H1 (cell line): Measurements from ENCODE around the gene CACNA1B. TPM values are rescaled to one million over a fixed set of nuclear protein-coding genes. Genes with fewer than 3 reads are reported as not detected.

Experiments used
- CTCF ChIA-PET: fragments of 300-600 bp; sonication (Branson Sonifier 250); formaldehyde crosslinking; loops from one replicate; lab custom pipeline; 2021; ENCODE audit not compliant: partially characterized antibody; lab: Charles Lee
- POLR2A ChIA-PET: fragments of 300-600 bp; sonication (Branson Sonifier 250); formaldehyde crosslinking; loops from one replicate; lab custom pipeline; 2021; ENCODE audit warnings: inconsistent platforms; ENCODE audit not compliant: partially characterized antibody; lab: Charles Lee
- DNase-seq, 2 experiments: peaks; one replicate each; pipeline versions ENCODE4 v3.0.0 to v3.0.0-alpha.2; 2010 to 2022; ENCODE audit warnings: low spot score in 2 of 2, low read depth in 1 of 2, mixed read lengths in 1 of 2
- FAIRE-seq: peaks from 2 replicates; lab custom pipeline; 2011; peaks lifted over from hg19 to GRCh38; lab: Jason Lieb, UNC
- H2AFZ ChIP-seq: 2 replicates; pipeline ENCODE4 v1.8.1; 2012; ENCODE audit warnings: low read length, inconsistent platforms
- H2AK5ac ChIP-seq: 2 replicates; pipeline ENCODE4 v1.6.1; 2013; ENCODE audit warnings: low read depth, low read length
- H2BK120ac ChIP-seq: replicated peaks from 2 replicates; pipeline ENCODE3; 2013; ENCODE audit warnings: low read depth, low read length, inconsistent platforms
- H2BK12ac ChIP-seq: 2 replicates; pipeline ENCODE4 v1.6.1; 2013; ENCODE audit warnings: low read depth, low read length
- H2BK15ac ChIP-seq: 2 replicates; pipeline ENCODE4 v1.6.1; 2013; ENCODE audit warnings: low read length
- H2BK20ac ChIP-seq: 2 replicates; pipeline ENCODE4 v1.6.1; 2013; ENCODE audit warnings: low read length
- H2BK5ac ChIP-seq: 2 replicates; pipeline ENCODE4 v1.6.1; 2013; ENCODE audit warnings: low read depth, low read length
- H3K14ac ChIP-seq: 2 replicates; pipeline ENCODE4 v1.6.1; 2013; ENCODE audit warnings: inconsistent platforms; ENCODE audit not compliant: insufficient read length
- H3K18ac ChIP-seq: 2 replicates; pipeline ENCODE4 v1.6.1; 2013; ENCODE audit warnings: low read length; ENCODE audit errors: extremely low read depth
- H3K23ac ChIP-seq: 2 replicates; pipeline ENCODE4 v1.6.1; 2013; ENCODE audit warnings: inconsistent platforms; ENCODE audit not compliant: insufficient read length
- H3K23me2 ChIP-seq: 2 replicates; pipeline ENCODE4 v1.6.1; 2013; ENCODE audit warnings: low read depth, low read length
- H3K27ac ChIP-seq: 2 replicates; pipeline ENCODE4 v1.6.1; 2011; ENCODE audit warnings: low read depth, low read length, inconsistent platforms
- H3K27me3 ChIP-seq, 4 experiments: replicated peaks in 1 of 4; 1 replicate in 1 of 4; 2 replicates in 3 of 4; pipeline versions ENCODE4 v1.6.1 to v1.8.1; 2011 to 2013; ENCODE audit warnings: low read length in 3 of 4, mild to moderate bottlenecking in 3 of 4, inconsistent platforms in 2 of 4, mixed read lengths in 2 of 4, moderate library complexity in 1 of 4; ENCODE audit not compliant: control insufficient read depth in 3 of 4, insufficient read depth in 3 of 4; ENCODE audit errors: extremely low read depth in 1 of 4
- H3K36me3 ChIP-seq, 4 experiments: 2 replicates each; pipeline versions ENCODE4 v1.6.1 to v1.8.1; 2011 to 2013; ENCODE audit warnings: mild to moderate bottlenecking in 4 of 4, low read length in 3 of 4, moderate library complexity in 2 of 4, control low read depth in 1 of 4, inconsistent platforms in 1 of 4; ENCODE audit not compliant: insufficient read depth in 4 of 4, control insufficient read depth in 2 of 4
- H3K4ac ChIP-seq: replicated peaks from 2 replicates; pipeline ENCODE3; 2013; ENCODE audit warnings: low read length, low read depth, mixed read lengths, inconsistent platforms; ENCODE audit not compliant: insufficient read length
- H3K4me1 ChIP-seq, 4 experiments: replicated peaks in 1 of 4; 1 replicate in 1 of 4; 2 replicates in 3 of 4; pipeline versions ENCODE4 v1.6.1 to v1.8.1; 2011 to 2013; ENCODE audit warnings: low read length in 3 of 4, inconsistent platforms in 2 of 4, mixed read lengths in 1 of 4; ENCODE audit not compliant: insufficient read depth in 4 of 4, control insufficient read depth in 3 of 4
- H3K4me2 ChIP-seq, 2 experiments: 2 replicates each; pipeline versions ENCODE4 v1.6.1 to v1.8.1; 2011 to 2013; ENCODE audit warnings: low read depth in 2 of 2, low read length in 2 of 2, control low read depth in 1 of 2, inconsistent platforms in 1 of 2, mild to moderate bottlenecking in 1 of 2; ENCODE audit not compliant: insufficient read depth in 1 of 2
- H3K4me3 ChIP-seq, 4 experiments: fragments of 200-600, 300-600 bp in 1 of 4; sonication (generic), shearing (Covaris generic), sonication (Bioruptor Twin) in 1 of 4; 2 replicates each; pipeline versions ENCODE4 v1.5.1 to v1.8.1; 2011 to 2016; ENCODE audit warnings: low read length in 4 of 4, low read depth in 3 of 4, control low read depth in 2 of 4, inconsistent platforms in 2 of 4, mild to moderate bottlenecking in 2 of 4, mixed read lengths in 1 of 4, moderate library complexity in 1 of 4; ENCODE audit not compliant: insufficient read depth in 2 of 4; ENCODE audit errors: extremely low read depth in 1 of 4
- H3K56ac ChIP-seq: replicated peaks from 2 replicates; pipeline ENCODE3; 2013; ENCODE audit warnings: low read depth, mild to moderate bottlenecking, mixed read lengths, low read length, inconsistent platforms; ENCODE audit not compliant: insufficient read length
- H3K79me1 ChIP-seq: 2 replicates; pipeline ENCODE4 v1.6.1; 2013; ENCODE audit warnings: low read depth, low read length, control low read depth
- H3K79me2 ChIP-seq, 2 experiments: 2 replicates each; pipeline versions ENCODE4 v1.6.1 to v1.8.1; 2012 to 2013; ENCODE audit warnings: low read length in 2 of 2, mild to moderate bottlenecking in 2 of 2, inconsistent platforms in 1 of 2; ENCODE audit not compliant: insufficient read depth in 2 of 2, control insufficient read depth in 1 of 2
- H3K9ac ChIP-seq, 4 experiments: replicated peaks in 1 of 4; 1 replicate in 1 of 4; 2 replicates in 3 of 4; pipeline versions ENCODE4 v1.6.1 to v1.8.1; 2011 to 2013; ENCODE audit warnings: low read depth in 3 of 4, low read length in 3 of 4, control low read depth in 2 of 4, mild to moderate bottlenecking in 2 of 4, moderate library complexity in 2 of 4, inconsistent platforms in 1 of 4; ENCODE audit errors: extremely low read depth in 1 of 4
- H3K9me3 ChIP-seq, 2 experiments: 2 replicates each; pipeline versions ENCODE4 v1.6.1 to v1.8.1; 2012 to 2013; ENCODE audit warnings: mild to moderate bottlenecking in 2 of 2, moderate library complexity in 2 of 2, control low read depth in 1 of 2, inconsistent platforms in 1 of 2, low read depth in 1 of 2, low read length in 1 of 2, mixed read lengths in 1 of 2; ENCODE audit not compliant: insufficient read depth in 2 of 2
- H4K20me1 ChIP-seq, 2 experiments: replicated peaks in 1 of 2; 2 replicates each; pipeline versions ENCODE3 to v1.8.1; 2011 to 2013; ENCODE audit warnings: inconsistent platforms in 2 of 2, low read length in 2 of 2, mild to moderate bottlenecking in 1 of 2; ENCODE audit not compliant: insufficient read depth in 2 of 2, control insufficient read depth in 1 of 2
- H4K5ac ChIP-seq: 2 replicates; pipeline ENCODE4 v1.6.1; 2013; ENCODE audit warnings: low read length, low read depth, mixed read lengths, inconsistent platforms; ENCODE audit not compliant: insufficient read length
- H4K8ac ChIP-seq: 2 replicates; pipeline ENCODE4 v1.8.0; 2013; ENCODE audit warnings: mild to moderate bottlenecking, moderate library complexity, low read length, inconsistent platforms; ENCODE audit not compliant: insufficient read depth; ENCODE audit errors: extremely low read depth
- H4K91ac ChIP-seq: replicated peaks from 2 replicates; pipeline ENCODE3; 2013; ENCODE audit warnings: low read length, mixed read lengths, inconsistent platforms; ENCODE audit not compliant: insufficient read length
- CBX8 ChIP-seq: fragments of 300-800, 300-1000 bp; sonication (generic); IDR thresholded peaks from 2 replicates; pipeline ENCODE4 v1.7.1; 2016; ENCODE audit warnings: low read depth, low read length, borderline replicate concordance
- POLR2A ChIP-seq, 2 experiments: IDR thresholded peaks; 1 replicate in 1 of 2; 2 replicates in 1 of 2; pipeline ENCODE4 v1.6.1; 2011; ENCODE audit warnings: low read depth in 2 of 2, low read length in 2 of 2, mild to moderate bottlenecking in 2 of 2; ENCODE audit errors: control extremely low read depth in 1 of 2
- WGBS, 2 experiments: shearing (Covaris generic) in 1 of 2; methylation state at CpG; one replicate each; pipeline versions ENCODE4 v1.1.6 to v1.1.7; 2013 to 2015; ENCODE audit warnings: low lambda C conversion rate in 2 of 2, mixed read lengths in 2 of 2, inconsistent platforms in 1 of 2, low coverage in 1 of 2, missing lambda C conversion rate in 1 of 2; ENCODE audit not compliant: insufficient replicate concordance in 2 of 2, insufficient coverage in 1 of 2, insufficient read length in 1 of 2; ENCODE audit errors: extremely low coverage in 1 of 2, missing lambda C conversion rate in 1 of 2; 5-methylcytosine and 5-hydroxymethylcytosine counted together
- polyA plus RNA-seq, 7 experiments: library from polyadenylated mRNA; depleted of rRNA in 3 of 7; stranded (reverse) in 5 of 7; unstranded in 2 of 7; fragments of >200 nt in 5 of 7; fragments of 200-250 nt in 2 of 7; gene quantifications; 1 replicate in 5 of 7; 2 replicates in 1 of 7; 4 replicates in 1 of 7; pipeline versions ENCODE4 v1.2.1 to v1.2.3, GENCODE V29; 2011 to 2013; ENCODE audit warnings: missing spikeins in 2 of 7, mixed read lengths in 2 of 7
- total RNA-seq: library from RNA; stranded (reverse); fragmentation: NEBNext Ultra II Directional; extraction: Animal tissue kit (Norgen Biotek cat#: 25700); gene quantifications from 2 replicates; pipeline ENCODE4 v1.2.1, GENCODE V29; 2021

The CACNA1B gene
- total and polyA plus RNA-seq, 2 of the 8 experiments (the other 6 are each of a cell fraction or from before 2014, with no cell fraction given) = 1.5 to 5.7 TPM

DNA sequence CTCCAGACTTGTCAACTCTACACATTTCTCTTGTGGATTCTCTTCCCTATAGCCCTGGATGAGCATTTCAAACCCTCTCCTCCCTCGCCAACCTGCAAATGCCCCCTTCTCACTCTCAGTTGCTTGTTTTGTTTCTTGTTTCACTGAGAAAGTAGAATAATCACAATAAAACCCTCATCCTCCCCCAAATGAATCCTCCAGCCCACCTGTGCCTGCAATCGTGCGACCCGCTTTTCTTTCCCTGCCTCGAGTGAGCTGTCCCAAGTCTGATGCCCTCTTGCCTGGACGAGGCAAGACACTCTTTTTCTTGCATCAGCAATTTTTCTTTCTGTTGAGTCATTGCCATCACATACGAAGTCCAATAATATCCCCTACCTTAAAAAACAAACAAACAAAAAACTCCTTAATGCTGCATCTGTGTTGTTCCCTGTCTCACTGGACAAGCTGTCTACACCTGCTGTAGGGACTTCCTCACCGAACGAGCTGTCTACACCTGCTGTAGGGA, 3.7 kb upstream of the CACNA1B start:
- Histone ChIP-seq H2BK120ac (no peak overlapping the region), H4K5ac (no peak overlapping the region), H2AK5ac (no peak overlapping the region), H3K4me2 (no peak overlapping the region), H3K9me3 (peaks cover 10 to 49% of the 10 kb centered on the region in 2 experiments; a peak in 3 of 4 replicates), H3K27ac (no peak overlapping the region), H3K79me2 (no peaks in the 10 kb centered on the region), H4K8ac (no peak overlapping the region), H3K79me1 (0 out of 2 replicates have a peak, but pooled peaks cover 2% of the 10 kb centered on the region), H3K23me2 (peaks cover 6% of the 10 kb centered on the region), H3K27me3 (peaks cover 0 to 8% (median 4%) of the 10 kb centered on the region in 4 experiments; a peak in 5 of 7 replicates), H2AFZ (no peak overlapping the region), H3K18ac (no peak overlapping the region), H3K23ac (no peak overlapping the region), H3K4me1 (peaks cover 0 to 3% (median 0%) of the 10 kb centered on the region in 4 experiments; a peak in 1 of 7 replicates), H3K9ac (no peak overlapping the region), H4K20me1 (peaks cover 0 to 7% of the 10 kb centered on the region in 2 experiments), H3K4ac (no peak overlapping the region), H2BK15ac (no peak overlapping the region), H2BK20ac (no peak overlapping the region), H3K36me3 (no peaks in the 10 kb centered on the region), H3K14ac (no peak overlapping the region), H3K4me3 (no peak overlapping the region), H4K91ac (no peak overlapping the region), H2BK12ac (no peak overlapping the region), H3K56ac (no peak overlapping the region), H2BK5ac (no peak overlapping the region; the same call in 1 of the 2 replicates)
- ChIA-PET CTCF (interaction anchor here (2.0 kb wide), 1 partner anchor 9 kb away, joined by 5 read pairs; no protein-coding TSS in a partner anchor), POLR2A (interaction anchor here (0.6 kb wide), 1 partner anchor 35 kb away, joined by 3 read pairs; no protein-coding TSS in a partner anchor)
- WGBS, 2 experiments = 85% methylated on average over 9 of the region's 9 CpGs; no CpG with 5 or more reads in 1 of the 2 experiments
- TF ChIP-seq CBX8 (no peak), POLR2A (IDR thresholded peaks at IDR 0.05; ENCODE audit: control extremely low read depth in 1 of 2, low read depth in 2 of 2, low read length in 2 of 2) (no peak)
- FAIRE-seq (no peak), DNase-seq (no peak)
